Measurements from ENCODE around the gene TOPBP1.
"Not testable (repeated sequence)": the region's sequence is repeated elsewhere in the genome, so short reads cannot be mapped to it uniquely, and the experiment has no call there.

TOPBP1 gene

DNA sequence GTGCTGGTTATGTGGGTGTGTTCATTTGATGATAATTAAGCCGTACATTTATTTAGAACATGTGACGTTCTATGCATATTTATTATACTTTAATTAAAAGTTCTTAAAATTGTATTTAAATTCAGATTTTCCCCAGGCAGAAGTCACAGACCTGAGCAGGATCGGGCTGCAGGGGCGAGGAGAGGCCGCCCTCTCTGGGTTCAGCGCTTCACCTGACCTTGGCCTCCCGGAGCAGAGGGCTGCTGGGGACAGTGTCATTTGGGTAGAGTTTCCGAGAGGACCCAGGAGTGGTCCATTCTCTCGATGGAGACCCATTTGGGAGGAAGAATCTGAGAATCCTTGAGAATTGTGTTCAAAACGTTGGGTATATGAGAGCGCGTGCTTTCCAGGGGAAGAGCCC is 12.0 kb upstream of the TOPBP1 start:
- DNase-seq, result no peak

DNA sequence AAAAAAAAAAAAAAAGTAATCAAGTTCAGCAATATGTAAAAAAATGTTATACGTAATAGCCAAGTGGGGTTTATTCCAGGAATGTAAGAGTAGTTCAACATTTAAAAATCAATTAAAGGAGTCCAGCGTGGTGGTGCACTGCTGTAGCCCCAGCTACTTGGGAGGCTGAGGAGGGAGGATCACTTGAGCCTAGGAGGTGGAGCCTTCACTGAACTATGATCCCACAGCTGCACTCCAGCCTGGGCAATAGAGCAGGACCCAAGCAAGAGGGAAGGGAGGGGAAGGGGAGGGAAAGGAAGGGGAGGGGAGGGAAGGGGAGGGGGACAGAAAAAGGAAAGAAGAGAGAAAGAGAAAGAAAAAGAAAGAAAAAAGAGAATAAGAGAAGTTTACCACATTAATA is 10.7 kb upstream of the TOPBP1 start:
- DNase-seq, result no peak

- DNase-seq, result no peak
Measured at GRCh38 chr3:133670525-133670995, 8.8 kb upstream of the TOPBP1 start.

- no peak for DNase-seq
Measured at GRCh38 chr3:133669949-133670524, 8.3 kb upstream of the TOPBP1 start.

- no peak for DNase-seq
Measured at GRCh38 chr3:133667118-133667517, 5.4 kb upstream of the TOPBP1 start.

DNA sequence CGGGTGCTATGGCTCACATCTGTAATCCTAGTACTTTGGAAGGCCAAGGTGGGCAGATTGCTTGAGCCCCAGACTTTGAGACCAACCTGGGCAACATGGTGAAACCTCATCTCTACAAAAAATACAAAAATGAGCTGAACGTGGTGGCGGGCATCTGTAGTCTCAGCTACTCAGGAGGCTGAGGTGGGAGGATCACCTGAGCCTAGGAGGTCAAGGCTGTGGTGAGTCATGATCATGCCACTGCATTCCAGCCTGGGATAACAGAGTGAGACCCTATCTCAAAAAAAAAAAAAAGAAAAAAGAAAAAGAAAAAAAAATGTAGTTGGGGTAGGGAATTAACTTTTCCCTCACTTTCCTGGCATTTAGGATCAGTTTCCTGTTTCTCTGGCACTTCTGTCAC is 3.4 kb upstream of the TOPBP1 start:
- DNase-seq, result not testable (repeated sequence)

DNA sequence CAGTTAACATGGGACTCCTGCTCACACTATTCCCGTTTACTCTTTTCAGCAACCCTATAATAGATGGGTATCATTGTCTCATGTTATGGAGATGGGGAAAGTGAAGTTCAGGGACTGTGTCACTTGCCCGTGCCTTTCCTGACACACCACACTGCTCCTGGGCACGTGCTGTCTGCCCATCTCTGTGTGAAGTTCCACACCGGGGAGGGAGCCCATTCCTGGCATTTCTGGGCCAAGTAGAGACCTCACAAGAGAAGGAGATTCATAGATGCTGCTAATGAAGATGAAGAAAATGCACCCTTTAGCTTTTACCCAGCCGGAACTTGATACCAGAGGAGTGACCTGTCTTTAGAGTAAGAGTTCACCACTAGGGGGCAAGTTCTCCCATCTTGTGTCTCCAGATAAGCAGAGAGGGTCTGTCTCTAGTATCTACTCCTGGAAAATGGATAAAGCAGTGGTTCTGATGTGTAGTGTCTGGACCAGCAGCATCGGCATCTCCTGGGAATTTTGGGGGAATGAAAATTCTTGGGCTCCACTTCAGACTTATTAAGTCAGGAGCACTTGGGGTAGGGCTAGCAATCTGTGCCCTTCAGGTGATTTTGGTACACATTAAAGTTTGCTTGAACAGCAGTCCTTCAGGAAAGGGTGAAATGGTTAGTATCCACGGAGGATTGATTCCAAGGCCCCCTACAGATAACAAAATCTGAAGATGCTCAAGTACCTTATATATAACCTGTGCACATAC is 2.0 kb upstream of the TOPBP1 start:
- DNase-seq, result no peak

DNA sequence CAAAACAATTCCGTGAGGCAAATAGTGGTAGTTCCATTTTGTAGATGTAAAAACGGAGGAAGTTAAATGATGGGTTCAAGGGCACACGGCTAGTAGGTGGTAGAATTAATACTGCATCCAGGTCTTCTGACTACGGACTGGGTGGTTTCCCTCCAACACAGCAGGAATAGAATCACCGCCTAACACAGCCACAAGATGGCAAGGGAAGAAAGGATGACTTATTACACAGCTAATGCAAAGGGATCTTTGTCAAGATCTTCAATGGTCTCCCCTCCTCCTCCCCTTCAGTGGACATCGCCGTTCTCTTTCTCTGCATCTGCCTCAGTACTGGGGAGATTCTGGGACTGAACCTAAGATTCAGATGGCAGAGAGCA is 524 bp upstream of the TOPBP1 start:
- DNase-seq, result peak; percentile 15

DNA sequence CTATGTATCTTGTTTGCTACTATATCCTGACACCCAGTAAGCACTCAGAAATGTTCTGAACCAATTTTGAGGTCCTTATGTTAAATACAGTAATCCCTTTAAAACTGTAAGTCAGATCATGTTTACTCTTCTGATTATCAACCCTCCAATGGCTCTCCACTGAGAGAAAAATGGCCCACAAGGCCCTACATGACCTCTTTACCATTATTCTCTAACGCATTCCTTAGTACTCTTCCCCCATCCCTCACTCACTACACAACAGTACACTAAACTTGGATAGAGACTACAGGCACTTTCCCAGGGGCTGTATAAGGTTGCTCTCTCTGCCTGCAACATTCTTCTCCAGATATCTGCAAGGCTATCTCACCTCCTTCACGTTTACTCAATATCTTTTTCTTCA is 1.9 kb downstream of the TOPBP1 start:
- DNase-seq, result no peak

- no peak for DNase-seq
Measured at GRCh38 chr3:133655731-133656515, 5.8 kb downstream of the TOPBP1 start.

DNA sequence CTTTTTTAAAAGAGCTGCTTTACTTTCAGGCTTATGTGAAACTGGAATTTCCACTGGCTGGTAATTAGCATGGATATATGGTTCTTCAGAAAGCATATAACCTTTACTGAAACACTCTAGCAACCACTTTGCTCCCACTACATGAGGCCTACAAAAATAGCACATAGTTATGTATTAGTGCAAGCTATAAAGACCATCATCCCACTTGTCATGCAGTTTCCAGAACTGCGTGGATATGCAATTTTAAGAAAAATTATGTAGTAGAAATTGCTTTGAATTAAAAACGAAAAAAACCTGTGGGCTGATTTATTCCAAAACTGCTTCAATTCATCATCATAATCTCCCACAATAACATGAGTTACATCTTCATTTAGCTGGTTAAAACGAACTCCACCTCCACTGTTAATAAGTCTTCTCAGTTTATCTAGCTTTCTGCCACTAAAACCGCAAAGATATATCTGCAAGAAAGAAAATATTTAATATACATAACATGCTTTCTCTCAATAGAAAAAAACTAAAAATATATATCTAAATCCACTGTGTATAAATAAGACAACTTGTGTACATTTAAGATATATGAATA is 12.2 kb downstream of the TOPBP1 start:
- DNase-seq, result no peak

GRCh38 chr3:133644768-133645167 is 17.0 kb downstream of the TOPBP1 start:
- no peak for DNase-seq

DNA sequence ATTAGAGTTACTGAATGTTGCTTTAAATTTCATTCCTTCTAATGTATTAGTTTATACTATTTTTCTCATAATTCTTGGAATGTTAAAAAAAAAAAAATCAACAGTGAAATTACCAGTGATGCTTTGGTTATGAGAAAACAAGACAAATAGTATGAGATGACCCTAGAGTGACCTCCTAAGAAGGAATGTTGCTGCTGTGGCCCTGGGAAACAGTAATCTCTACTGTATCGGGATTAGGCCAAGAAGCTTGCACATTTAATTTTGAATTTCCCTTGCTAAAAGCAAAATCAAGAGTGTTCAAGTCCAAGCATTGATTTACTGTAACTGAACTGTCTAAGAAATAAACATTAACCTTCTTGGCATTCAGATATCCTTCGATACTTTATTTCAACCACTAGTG is 18.1 kb downstream of the TOPBP1 start:
- no peak for DNase-seq

DNA sequence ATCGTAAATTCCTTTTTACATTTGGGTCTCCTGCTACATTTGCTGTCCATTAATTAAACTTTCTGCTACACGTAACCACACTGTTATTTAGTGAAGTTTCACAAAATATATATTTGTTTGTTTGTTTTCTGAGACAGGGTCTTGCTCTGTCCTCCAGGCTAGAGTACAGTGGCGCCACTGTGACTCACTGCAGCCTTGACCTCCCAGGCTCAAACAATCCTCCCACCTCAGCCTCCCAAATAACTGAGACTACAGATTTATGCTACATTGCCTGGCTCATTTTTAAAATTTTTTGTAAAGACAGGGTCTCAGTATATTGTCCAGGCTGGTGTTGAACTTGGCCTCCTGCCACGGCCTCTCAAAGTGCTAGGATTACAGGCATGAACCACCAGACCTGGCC is 20.5 kb downstream of the TOPBP1 start:
- DNase-seq, result no peak

DNA sequence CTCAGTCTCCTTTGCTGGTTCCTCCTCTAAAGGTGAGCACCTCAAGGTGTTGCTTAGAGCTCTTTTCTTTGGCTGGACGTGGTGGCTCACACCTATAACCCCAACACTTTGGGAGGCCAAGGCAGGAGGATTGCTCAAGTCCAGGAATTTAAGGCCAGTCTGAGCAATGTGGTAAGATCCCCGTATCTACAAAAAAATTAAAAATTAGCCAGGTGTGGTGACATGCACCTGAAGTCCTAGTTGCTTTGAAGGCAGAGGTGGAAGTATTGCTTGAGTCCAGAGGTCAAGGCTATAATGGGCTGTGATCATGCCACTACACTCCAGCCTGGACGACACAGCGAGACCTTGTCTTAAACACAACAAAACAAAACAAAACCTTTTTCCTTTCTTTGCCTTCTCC is 28.3 kb downstream of the TOPBP1 start:
- no peak for DNase-seq

- no peak for DNase-seq
Measured at GRCh38 chr3:133629146-133629545, 32.6 kb downstream of the TOPBP1 start.

GRCh38 chr3:133627789-133628188 is 34.0 kb downstream of the TOPBP1 start:
- DNase-seq, result no peak

GRCh38 chr3:133620066-133620784 is 41.5 kb downstream of the TOPBP1 start:
- no peak for DNase-seq

- no peak for DNase-seq
Measured at GRCh38 chr3:133611534-133611933, 50.2 kb downstream of the TOPBP1 start.

GRCh38 chr3:133610031-133610430 is 51.7 kb downstream of the TOPBP1 start:
- no peak for DNase-seq

GRCh38 chr3:133608388-133608787 is 53.4 kb downstream of the TOPBP1 start:
- DNase-seq, result no peak

- DNase-seq, result no peak
Measured at GRCh38 chr3:133607816-133608215, 53.9 kb downstream of the TOPBP1 start.

DNA sequence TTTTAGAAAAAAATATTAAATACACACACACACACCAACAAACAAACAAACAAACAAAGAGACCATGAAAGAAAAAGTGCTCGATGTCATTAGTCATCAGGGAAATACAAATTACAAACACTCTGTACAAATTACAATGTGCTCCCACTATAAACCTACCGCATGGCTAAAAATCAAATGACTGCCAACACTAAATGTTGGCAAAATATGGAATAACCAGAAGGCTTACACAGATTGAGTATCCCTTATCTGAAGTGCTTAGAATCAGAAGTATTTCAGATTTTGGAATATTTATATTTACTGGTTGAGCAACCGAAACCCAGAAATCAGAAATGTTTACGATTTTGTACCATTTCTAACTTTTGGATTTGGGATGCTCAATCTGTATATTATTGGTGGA is 54.8 kb downstream of the TOPBP1 start:
- no peak for DNase-seq
